ENCODE data around the gene PDCD1.

DNA sequence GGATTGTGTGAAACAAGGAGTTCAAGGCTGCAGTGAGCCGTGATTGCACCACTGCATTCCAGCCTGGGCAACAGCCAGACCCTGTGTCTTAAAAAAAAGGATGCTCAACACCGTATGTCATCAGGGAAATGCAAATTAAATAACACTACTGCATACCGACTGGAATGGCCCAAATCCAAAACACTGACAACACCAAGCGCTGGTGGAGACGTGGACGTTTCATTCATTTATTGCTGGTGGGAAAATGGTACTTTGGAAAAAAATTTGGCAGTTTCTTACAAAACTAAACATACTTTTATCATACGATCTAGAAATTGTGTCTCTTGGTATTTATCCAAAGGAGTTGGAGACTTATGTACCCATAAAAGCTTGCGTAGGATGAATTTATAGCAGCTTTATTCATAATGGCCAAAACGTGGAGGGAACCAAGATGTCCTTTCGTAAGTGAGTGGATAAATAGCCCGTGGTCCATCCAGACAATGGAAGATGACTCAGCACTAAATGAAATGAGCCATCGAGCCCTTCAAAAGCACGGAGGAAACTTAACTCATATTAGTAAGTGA is 25.5 kb downstream of the PDCD1 start:
- TF ChIP-seq JUND (IDR thresholded peaks at IDR 0.05) = no peak
- TF ChIP-seq POLR2AphosphoS5 (IDR thresholded peaks at IDR 0.05; ENCODE audit: low read depth, low read length) = no peak
- TF ChIP-seq ELF1 (IDR thresholded peaks at IDR 0.05; ENCODE audit: borderline replicate concordance, low read depth) = no peak
- TF ChIP-seq, protein P1, sequence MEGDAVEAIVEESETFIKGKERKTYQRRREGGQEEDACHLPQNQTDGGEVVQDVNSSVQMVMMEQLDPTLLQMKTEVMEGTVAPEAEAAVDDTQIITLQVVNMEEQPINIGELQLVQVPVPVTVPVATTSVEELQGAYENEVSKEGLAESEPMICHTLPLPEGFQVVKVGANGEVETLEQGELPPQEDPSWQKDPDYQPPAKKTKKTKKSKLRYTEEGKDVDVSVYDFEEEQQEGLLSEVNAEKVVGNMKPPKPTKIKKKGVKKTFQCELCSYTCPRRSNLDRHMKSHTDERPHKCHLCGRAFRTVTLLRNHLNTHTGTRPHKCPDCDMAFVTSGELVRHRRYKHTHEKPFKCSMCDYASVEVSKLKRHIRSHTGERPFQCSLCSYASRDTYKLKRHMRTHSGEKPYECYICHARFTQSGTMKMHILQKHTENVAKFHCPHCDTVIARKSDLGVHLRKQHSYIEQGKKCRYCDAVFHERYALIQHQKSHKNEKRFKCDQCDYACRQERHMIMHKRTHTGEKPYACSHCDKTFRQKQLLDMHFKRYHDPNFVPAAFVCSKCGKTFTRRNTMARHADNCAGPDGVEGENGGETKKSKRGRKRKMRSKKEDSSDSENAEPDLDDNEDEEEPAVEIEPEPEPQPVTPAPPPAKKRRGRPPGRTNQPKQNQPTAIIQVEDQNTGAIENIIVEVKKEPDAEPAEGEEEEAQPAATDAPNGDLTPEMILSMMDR (IDR thresholded peaks at IDR 0.05 in 2 of 3, conservative IDR thresholded peaks at IDR 0.05 in 1 of 3; ENCODE audit: borderline replicate concordance in 1 of 3, insufficient read depth in 1 of 3, low read depth in 2 of 3, low read length in 2 of 3) = no peak
- TF ChIP-seq POLR2A (IDR thresholded peaks at IDR 0.05; ENCODE audit: borderline replicate concordance, extremely low read depth, insufficient read depth, insufficient read length) = no peak
- no peak for TF ChIP-seq EZH2phosphoT487 (IDR thresholded peaks at IDR 0.05; ENCODE audit: borderline replicate concordance)

Data from HCT116 (cell line).